ENCODE results near the gene CCT8. TPM values are rescaled to one million over a fixed set of nuclear protein-coding genes. Genes with fewer than 3 reads are reported as not detected.

CCT8 gene
- total RNA-seq, 1 donor from 2014 or later, result 132 TPM

GRCh38 chr21:29053656-29054055 lies 19.8 kb downstream of the CCT8 start:
- H3K4me3 Mint-ChIP-seq (ENCODE audit: unreplicated experiment), result no peak overlapping the region
- peaks cover 6% of the 10 kb centered on the region for H3K4me1 Mint-ChIP-seq (ENCODE audit: unreplicated experiment)
- DNase-seq (ENCODE audit: extremely low spot score, unreplicated experiment), result no peak
- no peaks in the 10 kb centered on the region for H3K27me3 Mint-ChIP-seq (ENCODE audit: unreplicated experiment)
- H3K9me3 Mint-ChIP-seq (ENCODE audit: unreplicated experiment), result no peaks in the 10 kb centered on the region
- H3K36me3 Mint-ChIP-seq (ENCODE audit: unreplicated experiment), result peaks cover 40% of the 10 kb centered on the region
- no peak for TF ChIP-seq CTCF (IDR thresholded peaks at IDR 0.05)
- no peak overlapping the region for H3K27ac Mint-ChIP-seq (ENCODE audit: unreplicated experiment)

- Mint-ChIP-seq H3K4me1 (ENCODE audit: unreplicated experiment) (peaks cover 6% of the 10 kb centered on the region), H3K27me3 (ENCODE audit: unreplicated experiment) (no peaks in the 10 kb centered on the region), H3K4me3 (ENCODE audit: unreplicated experiment) (no peak overlapping the region), H3K9me3 (ENCODE audit: unreplicated experiment) (no peaks in the 10 kb centered on the region), H3K27ac (ENCODE audit: unreplicated experiment) (no peak overlapping the region), H3K36me3 (ENCODE audit: unreplicated experiment) (peaks cover 45% of the 10 kb centered on the region)
- TF ChIP-seq CTCF (IDR thresholded peaks at IDR 0.05), result no peak
- no peak for DNase-seq (ENCODE audit: extremely low spot score, unreplicated experiment)
Measured at GRCh38 chr21:29053011-29053553, 20.4 kb downstream of the CCT8 start.

GRCh38 chr21:29052224-29052623 lies 21.2 kb downstream of the CCT8 start:
- H3K4me1 Mint-ChIP-seq (ENCODE audit: unreplicated experiment), result peaks cover 6% of the 10 kb centered on the region

GRCh38 chr21:29034678-29035077 lies 38.8 kb downstream of the CCT8 start:
- no peaks in the 10 kb centered on the region for H3K27me3 Mint-ChIP-seq (ENCODE audit: unreplicated experiment)
- no peak overlapping the region for H3K4me3 Mint-ChIP-seq (ENCODE audit: unreplicated experiment)
- H3K4me1 Mint-ChIP-seq (ENCODE audit: unreplicated experiment), result no peaks in the 10 kb centered on the region
- peaks cover 48% of the 10 kb centered on the region for H3K36me3 Mint-ChIP-seq (ENCODE audit: unreplicated experiment)
- no peak for TF ChIP-seq CTCF (IDR thresholded peaks at IDR 0.05)
- no peak for DNase-seq (ENCODE audit: extremely low spot score, unreplicated experiment)
- no peaks in the 10 kb centered on the region for H3K9me3 Mint-ChIP-seq (ENCODE audit: unreplicated experiment)
- H3K27ac Mint-ChIP-seq (ENCODE audit: unreplicated experiment), result no peak overlapping the region

More at GRCh38 chr21:29052224-29052623, 21.2 kb downstream of the CCT8 start:
- TF ChIP-seq CTCF (IDR thresholded peaks at IDR 0.05), result no peak
- Mint-ChIP-seq H3K27me3 (ENCODE audit: unreplicated experiment) (no peaks in the 10 kb centered on the region), H3K9me3 (ENCODE audit: unreplicated experiment) (no peaks in the 10 kb centered on the region), H3K36me3 (ENCODE audit: unreplicated experiment) (peaks cover 45% of the 10 kb centered on the region), H3K27ac (ENCODE audit: unreplicated experiment) (no peak overlapping the region), H3K4me3 (ENCODE audit: unreplicated experiment) (no peak overlapping the region)
- no peak for DNase-seq (ENCODE audit: extremely low spot score, unreplicated experiment)

- no peaks in the 10 kb centered on the region for H3K9me3 Mint-ChIP-seq (ENCODE audit: unreplicated experiment)
- no peak overlapping the region for H3K4me3 Mint-ChIP-seq (ENCODE audit: unreplicated experiment)
- peaks cover 43% of the 10 kb centered on the region for H3K36me3 Mint-ChIP-seq (ENCODE audit: unreplicated experiment)
- H3K27me3 Mint-ChIP-seq (ENCODE audit: unreplicated experiment), result no peaks in the 10 kb centered on the region
- no peak for TF ChIP-seq CTCF (IDR thresholded peaks at IDR 0.05)
- H3K4me1 Mint-ChIP-seq (ENCODE audit: unreplicated experiment), result no peaks in the 10 kb centered on the region
- no peak overlapping the region for H3K27ac Mint-ChIP-seq (ENCODE audit: unreplicated experiment)
- DNase-seq (ENCODE audit: extremely low spot score, unreplicated experiment), result no peak
Measured at GRCh38 chr21:29033871-29034270, 39.6 kb downstream of the CCT8 start.
